Parathyroid adenoma (tissue), 2 donors: Measurements from ENCODE around the gene SYTL5.

Source experiments
- H2AFZ ChIP-seq: fragments of 300-600 bp; sonication (generic); one replicate; pipeline ENCODE4 v1.7.0; 2017; ENCODE audit warnings: antibody characterized with exemption, mild to moderate bottlenecking
- H3K27ac ChIP-seq: fragments of 300-600 bp; sonication (generic); one replicate; pipeline ENCODE4 v1.7.0; 2017
- H3K27me3 ChIP-seq: fragments of 300-600 bp; sonication (generic); one replicate; pipeline ENCODE4 v1.7.0; 2017; ENCODE audit warnings: low read length; ENCODE audit not compliant: control insufficient read depth, insufficient read depth
- H3K36me3 ChIP-seq: fragments of 300-600 bp; sonication (generic); one replicate; pipeline ENCODE4 v1.7.0; 2017; ENCODE audit warnings: low read length; ENCODE audit not compliant: control insufficient read depth, insufficient read depth
- H3K4me1 ChIP-seq: fragments of 300-600 bp; sonication (generic); one replicate; pipeline ENCODE4 v1.7.0; 2017; ENCODE audit warnings: control low read depth
- H3K4me2 ChIP-seq: fragments of 300-600 bp; sonication (generic); one replicate; pipeline ENCODE4 v1.7.0; 2017; ENCODE audit warnings: low read length
- H3K4me3 ChIP-seq: fragments of 300-600 bp; sonication (generic); one replicate; pipeline ENCODE4 v1.7.0; 2017; ENCODE audit warnings: low read depth, low read length
- H3K79me2 ChIP-seq: fragments of 300-600 bp; sonication (generic); one replicate; pipeline ENCODE4 v1.7.0; 2017; ENCODE audit warnings: control low read depth
- H3K9ac ChIP-seq: fragments of 300-600 bp; sonication (generic); one replicate; pipeline ENCODE4 v1.7.0; 2017; ENCODE audit warnings: mild to moderate bottlenecking
- H3K9me3 ChIP-seq: fragments of 300-600 bp; sonication (generic); one replicate; pipeline ENCODE4 v1.7.0; 2017; ENCODE audit warnings: low read length; ENCODE audit not compliant: control insufficient read depth
- CTCF ChIP-seq: fragments of 300-600 bp; sonication (generic); IDR thresholded peaks from one replicate; pipeline ENCODE4 v1.7.0; 2017; ENCODE audit warnings: antibody characterized with exemption, mild to moderate bottlenecking
- donor health status: primary hyperparathyroidism.

The SYTL5 gene

DNA sequence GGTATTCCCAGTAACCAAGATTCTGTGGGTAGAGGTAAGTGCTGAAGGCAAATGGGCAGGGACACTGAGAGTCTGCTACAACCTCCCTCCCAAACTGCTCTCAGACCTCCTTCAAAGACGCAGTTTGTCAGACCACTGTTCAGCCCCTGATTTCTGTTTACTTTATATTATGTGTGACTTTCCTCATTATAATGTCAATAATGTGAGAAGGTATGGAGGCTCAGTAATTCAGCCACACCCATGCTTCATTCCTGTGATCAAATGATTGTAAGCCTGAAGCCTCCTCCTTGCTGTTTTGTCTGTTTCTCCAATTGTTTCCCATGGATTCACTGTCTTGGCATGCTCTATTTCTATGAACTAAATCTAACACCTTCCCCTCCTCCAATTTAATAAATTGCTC is 75.6 kb downstream of the SYTL5 start:
- H3K4me2 ChIP-seq, result no peak overlapping the region
- H3K4me3 ChIP-seq, result no peak overlapping the region
- no peaks in the 10 kb centered on the region for H3K79me2 ChIP-seq
- no peak overlapping the region for H3K9ac ChIP-seq
- no peak overlapping the region for H3K27ac ChIP-seq
- no peaks in the 10 kb centered on the region for H3K27me3 ChIP-seq
- H3K4me1 ChIP-seq, result no peaks in the 10 kb centered on the region
- no peak for TF ChIP-seq CTCF
- no peaks in the 10 kb centered on the region for H3K9me3 ChIP-seq
- no peak overlapping the region for H2AFZ ChIP-seq
- no peaks in the 10 kb centered on the region for H3K36me3 ChIP-seq

DNA sequence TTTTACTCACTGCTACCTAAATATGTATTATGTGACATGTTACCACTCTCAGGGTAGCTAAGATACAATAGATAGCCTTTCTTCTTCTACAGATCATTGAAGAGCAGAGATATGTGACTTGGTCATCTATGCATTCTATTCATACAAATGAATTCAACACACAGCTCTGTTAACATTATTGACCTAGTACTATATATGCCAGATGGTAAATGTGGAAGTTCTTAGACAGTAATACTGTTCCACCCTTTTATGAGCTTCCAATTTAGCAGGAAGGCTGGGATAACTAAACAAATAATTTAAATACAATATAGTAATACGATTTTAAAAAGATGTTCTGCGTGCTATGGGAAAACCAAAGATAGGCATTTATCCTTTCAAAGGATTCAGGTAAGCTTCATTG is 76.0 kb downstream of the SYTL5 start:
- TF ChIP-seq CTCF, result no peak
- no peaks in the 10 kb centered on the region for H3K4me1 ChIP-seq
- H2AFZ ChIP-seq, result no peak overlapping the region
- H3K4me2 ChIP-seq, result no peak overlapping the region
- no peaks in the 10 kb centered on the region for H3K79me2 ChIP-seq
- no peak overlapping the region for H3K27ac ChIP-seq
- H3K9ac ChIP-seq, result no peak overlapping the region
- H3K36me3 ChIP-seq, result no peaks in the 10 kb centered on the region
- H3K4me3 ChIP-seq, result no peak overlapping the region
- no peaks in the 10 kb centered on the region for H3K27me3 ChIP-seq
- no peaks in the 10 kb centered on the region for H3K9me3 ChIP-seq

GRCh38 chrX:38085813-38086212 is 79.5 kb downstream of the SYTL5 start:
- no peak for TF ChIP-seq CTCF
- Histone ChIP-seq H3K36me3 (no peaks in the 10 kb centered on the region), H3K9ac (no peak overlapping the region), H3K9me3 (no peaks in the 10 kb centered on the region), H3K4me3 (no peak overlapping the region), H2AFZ (no peak overlapping the region), H3K27ac (no peak overlapping the region), H3K4me1 (no peaks in the 10 kb centered on the region), H3K4me2 (no peak overlapping the region), H3K27me3 (no peaks in the 10 kb centered on the region), H3K79me2 (no peaks in the 10 kb centered on the region)

- no peak overlapping the region for H2AFZ ChIP-seq
- no peaks in the 10 kb centered on the region for H3K27me3 ChIP-seq
- H3K4me2 ChIP-seq, result no peak overlapping the region
- no peaks in the 10 kb centered on the region for H3K36me3 ChIP-seq
- no peak for TF ChIP-seq CTCF
- H3K4me3 ChIP-seq, result no peak overlapping the region
- H3K27ac ChIP-seq, result no peak overlapping the region
- H3K4me1 ChIP-seq, result no peaks in the 10 kb centered on the region
- H3K79me2 ChIP-seq, result no peaks in the 10 kb centered on the region
- no peak overlapping the region for H3K9ac ChIP-seq
- H3K9me3 ChIP-seq, result no peaks in the 10 kb centered on the region
These were observed 80.3 kb downstream of the SYTL5 start for GRCh38 chrX:38086451-38087215.

DNA sequence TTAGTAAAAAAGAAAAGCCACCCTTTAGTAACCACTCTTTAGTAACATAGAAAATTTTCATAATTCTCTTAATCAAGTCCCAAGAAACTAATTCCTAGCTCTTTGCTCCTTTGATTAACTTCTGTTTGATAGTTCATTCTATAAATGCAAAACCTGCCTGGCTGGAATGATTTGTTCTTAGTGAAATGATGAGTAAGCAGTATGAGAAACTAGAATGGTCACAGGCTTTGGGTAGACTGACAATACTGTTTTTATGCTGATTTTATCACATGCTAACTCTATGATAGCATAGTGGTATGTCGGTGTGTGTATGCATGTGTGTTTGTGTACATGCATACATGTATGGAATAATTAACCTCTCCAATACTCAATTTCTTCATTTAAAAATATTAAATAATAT is 81.2 kb downstream of the SYTL5 start:
- no peaks in the 10 kb centered on the region for H3K27me3 ChIP-seq
- H2AFZ ChIP-seq, result no peak overlapping the region
- no peak overlapping the region for H3K9ac ChIP-seq
- H3K4me1 ChIP-seq, result no peaks in the 10 kb centered on the region
- no peak overlapping the region for H3K27ac ChIP-seq
- no peaks in the 10 kb centered on the region for H3K36me3 ChIP-seq
- no peaks in the 10 kb centered on the region for H3K79me2 ChIP-seq
- no peak overlapping the region for H3K4me3 ChIP-seq
- no peaks in the 10 kb centered on the region for H3K9me3 ChIP-seq
- H3K4me2 ChIP-seq, result no peak overlapping the region
- TF ChIP-seq CTCF, result no peak
